ENCODE measurements around the gene LPAR5.

LPAR5 gene

DNA sequence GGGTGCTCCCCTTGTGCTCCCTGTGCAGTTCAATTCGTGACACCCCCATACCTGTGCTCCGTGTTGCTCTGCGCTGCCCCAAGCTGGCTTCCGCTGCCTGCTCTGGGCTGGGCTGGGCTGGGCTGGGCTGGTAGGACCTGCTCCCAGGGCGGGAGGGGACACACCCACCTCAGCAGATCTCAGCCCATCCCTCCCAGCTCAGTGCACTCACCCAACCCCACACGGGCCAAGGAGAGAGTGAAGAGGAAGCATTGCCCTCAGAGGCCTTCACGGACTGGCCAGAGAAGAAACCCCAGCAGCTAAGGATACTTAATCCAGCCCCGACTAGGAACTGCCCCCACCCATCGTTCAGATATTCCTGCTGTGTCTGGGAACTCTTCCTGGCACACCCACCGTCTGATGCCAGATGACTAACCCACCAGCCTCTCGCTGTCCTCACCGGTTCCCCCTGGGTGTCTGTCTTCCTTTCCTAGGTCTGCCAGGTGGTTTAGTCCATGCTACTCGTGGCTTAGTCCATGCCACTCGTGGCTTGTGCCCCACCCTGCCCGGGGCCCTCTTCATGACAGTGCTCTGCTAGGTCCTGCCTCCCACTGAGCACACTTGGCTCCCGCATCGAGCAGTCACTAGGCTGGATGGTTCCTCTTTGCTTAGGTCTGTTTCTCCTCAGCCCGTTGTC, at the start of gene LPAR5:
Gene LPAR5 (minus strand): TSS at position 104 of the 676 bp plus-strand sequence. CDS start 14,711 bp downstream, outside the sequence.
- DNase-seq (ENCODE audit: low read depth) = peak; percentile 40

DNA sequence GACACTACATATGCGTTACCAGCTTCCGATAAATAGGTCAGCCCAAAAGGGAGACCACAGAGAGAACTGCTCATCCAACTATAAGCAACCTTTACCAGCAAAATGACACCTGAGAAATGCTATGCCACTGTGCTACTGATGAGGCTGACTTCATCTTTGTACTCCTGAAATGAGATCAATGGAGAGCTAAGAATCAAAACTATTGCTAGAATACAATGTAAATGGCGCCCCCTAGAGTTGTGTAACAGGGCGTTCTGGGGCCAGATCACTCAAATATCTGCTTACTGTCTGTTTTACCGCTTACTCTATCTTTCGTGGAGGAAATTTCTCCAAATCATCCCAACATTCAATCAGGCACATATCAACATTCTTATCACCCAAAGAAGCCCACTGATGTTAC, 48.9 kb upstream of the LPAR5 start:
- peak; percentile 69 for DNase-seq (ENCODE audit: low read depth)

DNA sequence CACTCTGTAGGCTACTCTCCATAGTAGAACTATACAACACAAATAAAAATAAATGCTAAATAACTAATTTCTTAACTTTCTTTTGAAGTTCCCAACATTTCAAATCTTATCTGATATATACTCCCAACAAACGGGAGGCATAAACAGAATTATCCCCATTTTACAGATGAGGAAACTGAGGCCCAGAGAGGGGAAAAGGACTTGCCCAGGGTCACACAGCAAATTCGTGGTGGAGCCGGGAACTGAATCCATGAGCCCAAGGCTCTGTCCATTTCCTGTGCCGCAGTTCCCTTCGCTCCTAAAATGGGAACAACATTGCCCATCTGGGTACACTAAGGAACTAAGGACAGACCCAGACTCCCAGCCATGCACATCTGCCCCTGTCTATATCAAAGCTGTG, 41.2 kb upstream of the LPAR5 start:
- DNase-seq (ENCODE audit: low read depth) = no peak

DNA sequence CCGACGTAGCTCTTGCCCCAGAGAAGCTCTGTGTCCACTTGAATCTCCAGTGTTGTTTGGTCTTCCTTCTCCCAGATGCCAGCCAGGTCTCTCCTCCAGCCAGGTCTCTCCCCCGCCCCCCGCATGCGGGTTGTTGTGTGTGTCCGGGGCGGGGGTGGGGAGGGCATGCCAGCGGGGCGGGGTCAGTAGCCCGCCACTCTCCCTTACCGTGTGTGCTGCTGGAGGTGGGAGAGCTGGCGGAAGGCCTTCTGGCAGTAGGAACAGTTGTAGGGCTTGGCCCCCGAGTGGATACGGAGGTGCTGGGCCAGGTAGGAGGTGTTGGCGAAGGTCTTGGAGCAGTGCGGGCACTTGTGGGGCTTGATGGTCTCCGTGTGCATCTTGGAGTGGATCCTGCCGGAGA, 36.4 kb upstream of the LPAR5 start:
- DNase-seq (ENCODE audit: low read depth) = no peak

DNA sequence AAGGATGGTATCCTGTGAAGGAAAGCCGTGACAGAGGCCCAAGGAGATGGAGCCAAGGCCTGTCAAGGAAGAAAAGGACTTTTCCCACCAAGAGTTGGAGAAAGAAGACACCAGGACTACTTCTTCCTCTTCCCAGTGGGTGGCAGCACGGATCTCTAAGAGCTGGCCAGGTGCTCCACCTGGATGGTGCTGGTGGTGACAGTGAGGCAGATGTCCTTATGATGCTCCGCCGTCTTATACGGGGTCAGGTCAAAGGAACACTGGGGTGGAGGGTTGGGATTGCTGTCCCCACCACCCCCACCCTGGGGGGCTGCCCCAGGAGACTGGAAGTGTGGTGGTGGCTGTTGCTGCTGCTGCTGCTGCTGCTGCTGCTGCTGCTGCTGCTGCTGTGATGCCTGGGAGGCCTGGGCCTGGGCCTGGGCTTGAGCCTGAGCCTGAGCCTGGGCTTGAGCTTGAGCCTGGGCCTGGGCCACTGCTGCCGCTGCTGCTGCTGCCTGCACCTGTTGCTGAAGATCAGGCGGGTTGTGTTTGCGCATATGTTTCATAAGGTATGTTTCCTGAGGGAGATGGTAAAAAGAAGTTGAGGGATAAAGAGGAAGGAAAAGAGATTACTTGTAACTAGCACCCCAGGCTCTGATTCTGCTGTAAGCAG, 31.9 kb upstream of the LPAR5 start:
- DNase-seq (ENCODE audit: low read depth) = peak; percentile 19

DNA sequence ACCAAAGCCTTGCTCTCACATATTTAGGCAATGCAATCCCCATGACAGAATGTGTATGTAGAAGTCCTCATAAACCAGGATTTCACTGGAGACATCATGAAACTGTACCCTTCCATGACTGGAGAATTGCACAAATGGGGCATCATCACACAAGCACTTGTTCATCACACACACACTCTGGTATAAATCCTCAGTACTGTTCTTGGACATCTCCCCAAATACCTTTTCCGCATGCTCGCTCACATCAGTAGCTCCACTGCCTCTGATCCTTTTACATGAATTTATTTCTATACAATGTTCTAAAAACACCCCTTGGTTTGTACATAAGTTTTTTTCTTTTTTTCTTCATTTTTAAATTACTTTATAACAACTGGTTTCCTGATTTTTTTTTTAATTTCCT, 30.5 kb upstream of the LPAR5 start:
- no peak for DNase-seq (ENCODE audit: low read depth)

DNA sequence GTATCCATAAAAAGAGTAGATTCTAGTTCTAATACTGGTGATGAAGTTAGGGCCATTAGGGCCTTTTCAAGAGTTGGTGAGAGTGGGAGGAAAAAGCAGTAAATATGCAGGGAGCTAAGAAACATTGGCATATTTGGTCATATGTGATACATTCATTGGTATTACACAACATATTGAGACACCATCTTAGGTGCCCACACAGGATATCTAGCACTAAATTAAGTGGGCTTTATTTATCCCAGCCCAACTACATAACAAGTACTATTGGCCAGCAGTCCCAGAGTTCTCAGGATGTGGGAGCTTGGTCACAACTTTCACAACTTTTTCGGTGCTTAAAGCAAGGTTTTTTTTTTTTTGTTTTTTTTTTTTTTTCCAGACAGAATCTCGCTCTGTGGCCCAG, 29.1 kb upstream of the LPAR5 start:
- DNase-seq (ENCODE audit: low read depth) = peak; percentile 27

DNA sequence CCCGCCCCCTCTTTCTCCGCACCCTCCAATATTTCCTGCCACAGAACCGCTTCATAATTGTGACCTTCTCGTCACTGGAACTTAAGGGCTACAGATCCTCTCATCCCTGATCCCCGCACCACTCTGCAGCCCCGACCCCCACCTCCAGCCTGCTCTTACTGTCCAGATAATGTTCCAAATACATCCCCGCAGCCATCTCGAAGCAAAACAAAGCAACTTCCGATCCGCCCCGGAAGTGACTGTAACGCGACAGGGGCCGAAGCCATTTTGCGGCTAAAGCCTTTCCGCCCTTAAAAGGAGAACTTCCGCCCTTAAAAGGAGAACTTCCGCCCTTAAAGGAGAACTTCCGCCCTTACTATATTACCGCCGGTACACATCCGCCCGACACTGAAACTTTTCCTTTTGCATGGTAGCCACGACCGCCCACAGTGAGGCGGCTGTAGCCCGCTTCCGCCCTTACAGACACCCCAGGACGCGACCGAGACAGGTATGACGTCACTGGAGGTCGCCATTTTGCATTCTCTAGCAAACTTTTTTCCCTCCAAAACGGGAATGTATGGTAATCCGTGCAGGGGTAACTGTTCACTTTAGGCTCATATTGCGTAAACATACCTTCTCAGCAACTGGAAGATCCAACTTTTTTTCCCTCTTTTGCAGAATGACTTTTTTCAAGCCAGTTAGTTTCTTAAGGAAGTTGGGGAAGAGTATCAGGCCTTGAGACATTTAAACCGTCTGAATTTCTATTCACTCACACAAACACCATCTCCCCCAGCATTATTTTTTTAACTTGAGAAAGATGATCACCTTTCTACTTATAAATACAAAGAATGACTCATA, 27.4 kb upstream of the LPAR5 start, which contains the start of gene ING4:
Gene ING4 (minus strand): TSS at position 214 of the 837 bp plus-strand sequence. CDS start 18 bp downstream, at position 196.
- DNase-seq (ENCODE audit: low read depth) = peak; percentile 100

DNA sequence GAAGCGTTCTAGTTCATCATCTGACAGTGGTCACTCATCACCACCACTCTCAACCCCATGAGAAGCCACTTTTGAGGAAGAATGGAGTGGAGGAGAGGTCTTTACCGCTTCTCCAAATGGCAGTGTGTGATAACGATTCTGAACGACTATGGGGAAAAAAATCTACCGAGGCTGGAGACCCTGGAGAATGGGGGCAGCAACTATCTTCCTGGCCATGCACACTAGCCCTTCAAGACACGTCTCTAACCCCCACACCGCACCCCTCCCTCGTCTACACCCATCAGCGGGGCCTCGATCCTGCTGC, 26.8 kb upstream of the LPAR5 start:
- DNase-seq (ENCODE audit: low read depth) = no peak

DNA sequence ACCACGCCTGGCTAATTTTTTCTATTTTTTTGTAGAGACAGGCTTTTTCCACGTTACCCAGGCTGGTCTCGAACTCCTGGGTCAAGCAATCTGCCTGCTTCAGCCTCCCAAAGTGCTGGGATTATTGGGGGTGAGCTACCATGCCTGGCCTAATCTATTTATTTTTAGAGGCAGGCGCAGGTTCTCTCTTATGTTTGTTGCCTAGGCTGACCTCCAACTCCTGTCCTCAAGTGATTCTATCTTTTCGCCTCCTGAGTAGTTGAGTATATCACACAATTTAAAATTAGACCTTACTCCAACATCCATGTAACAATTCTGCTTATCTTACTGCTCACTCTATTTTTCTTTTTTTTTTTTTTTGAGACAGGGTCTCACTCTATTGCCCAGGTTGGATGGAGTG, 18.2 kb upstream of the LPAR5 start:
- no peak for DNase-seq (ENCODE audit: low read depth)

DNA sequence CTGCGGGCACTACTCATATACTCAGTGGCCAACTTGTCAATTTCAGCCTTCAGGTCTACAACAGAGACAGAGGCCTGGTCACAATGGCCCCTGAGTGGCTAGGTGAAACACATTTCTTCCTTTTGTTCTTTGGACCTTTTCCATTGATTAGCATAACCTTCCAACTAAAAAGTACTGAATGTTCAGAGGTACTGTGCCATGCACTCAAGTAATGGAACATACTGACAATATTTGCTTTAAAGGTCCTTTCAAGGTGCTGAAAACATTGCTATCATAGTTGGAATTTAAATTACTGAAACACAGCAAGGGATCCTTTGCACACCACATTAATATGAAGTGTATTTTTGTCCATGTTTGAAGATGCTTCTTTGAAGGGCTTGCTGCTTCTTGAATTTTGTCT, 17.6 kb upstream of the LPAR5 start:
- no peak for DNase-seq (ENCODE audit: low read depth)

DNA sequence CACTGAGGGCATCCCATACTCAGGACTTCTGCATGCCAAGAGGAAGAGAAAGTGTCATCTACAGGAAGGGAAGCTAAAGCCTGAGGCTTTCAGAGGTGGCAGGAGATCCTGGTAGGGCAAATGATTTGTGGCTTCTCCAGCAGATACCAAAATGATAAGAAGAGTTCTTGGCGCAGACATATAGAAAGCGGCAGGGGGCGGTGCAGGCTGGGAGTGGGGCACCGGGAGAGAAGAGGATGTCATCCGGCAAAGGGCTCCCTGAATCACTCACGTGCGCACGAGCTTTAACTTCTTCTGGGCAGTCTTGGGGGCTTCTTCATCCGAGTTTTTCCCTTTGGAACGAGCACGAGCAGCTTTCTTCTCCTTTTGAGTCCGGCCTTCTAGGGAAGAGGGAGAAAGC, 16.6 kb upstream of the LPAR5 start:
- DNase-seq (ENCODE audit: low read depth) = no peak

DNA sequence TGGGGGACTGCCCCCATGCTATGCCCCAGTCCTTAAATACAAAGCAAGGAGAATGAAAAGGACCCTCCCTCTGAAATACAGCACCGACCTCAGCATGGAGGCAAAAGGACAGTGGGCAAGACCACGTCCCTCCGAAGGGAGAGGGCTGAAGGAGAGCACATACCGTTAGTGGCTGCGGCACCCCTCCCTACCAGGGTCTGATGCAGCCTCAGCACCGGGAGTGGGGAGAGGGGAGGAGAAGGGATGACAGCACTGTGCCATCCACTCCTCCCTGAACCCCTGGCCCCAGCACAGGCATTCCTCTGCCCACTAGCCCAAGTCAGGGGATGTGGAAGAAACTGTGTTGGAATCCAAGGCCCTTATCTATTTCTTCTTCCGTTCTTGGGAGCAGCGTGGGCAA, 15.1 kb upstream of the LPAR5 start:
- no peak for DNase-seq (ENCODE audit: low read depth)

DNA sequence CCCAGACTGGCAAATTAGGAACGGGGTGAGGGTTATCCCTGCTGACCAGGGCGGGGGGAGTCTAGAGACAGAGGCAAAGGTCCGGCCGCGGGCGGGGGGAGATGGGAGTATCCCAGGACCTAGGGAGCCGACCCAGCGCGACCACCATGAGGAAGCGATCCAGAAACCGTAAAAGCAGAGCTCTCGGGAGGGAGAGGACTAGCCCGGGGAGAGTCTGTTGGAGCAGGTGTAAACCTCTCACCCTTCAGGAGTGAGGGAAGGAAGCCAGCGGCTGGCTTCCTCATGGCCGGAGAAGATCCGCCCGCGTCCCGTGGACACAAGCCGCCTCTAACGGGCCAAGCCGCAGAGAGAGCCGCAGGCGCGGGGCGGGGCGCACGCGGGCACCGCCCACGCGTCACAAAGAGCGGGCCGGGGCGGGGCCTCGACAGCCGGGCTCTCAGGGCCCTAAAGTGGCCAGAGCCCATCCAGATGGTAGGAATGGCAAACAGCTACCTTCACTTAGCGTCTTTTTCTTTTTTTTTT, 11.4 kb upstream of the LPAR5 start, which contains the start of gene ACRBP:
Gene ACRBP (minus strand): TSS at position 350 of the 522 bp plus-strand sequence. CDS start 66 bp downstream, at position 284.
- DNase-seq (ENCODE audit: low read depth) = no peak

DNA sequence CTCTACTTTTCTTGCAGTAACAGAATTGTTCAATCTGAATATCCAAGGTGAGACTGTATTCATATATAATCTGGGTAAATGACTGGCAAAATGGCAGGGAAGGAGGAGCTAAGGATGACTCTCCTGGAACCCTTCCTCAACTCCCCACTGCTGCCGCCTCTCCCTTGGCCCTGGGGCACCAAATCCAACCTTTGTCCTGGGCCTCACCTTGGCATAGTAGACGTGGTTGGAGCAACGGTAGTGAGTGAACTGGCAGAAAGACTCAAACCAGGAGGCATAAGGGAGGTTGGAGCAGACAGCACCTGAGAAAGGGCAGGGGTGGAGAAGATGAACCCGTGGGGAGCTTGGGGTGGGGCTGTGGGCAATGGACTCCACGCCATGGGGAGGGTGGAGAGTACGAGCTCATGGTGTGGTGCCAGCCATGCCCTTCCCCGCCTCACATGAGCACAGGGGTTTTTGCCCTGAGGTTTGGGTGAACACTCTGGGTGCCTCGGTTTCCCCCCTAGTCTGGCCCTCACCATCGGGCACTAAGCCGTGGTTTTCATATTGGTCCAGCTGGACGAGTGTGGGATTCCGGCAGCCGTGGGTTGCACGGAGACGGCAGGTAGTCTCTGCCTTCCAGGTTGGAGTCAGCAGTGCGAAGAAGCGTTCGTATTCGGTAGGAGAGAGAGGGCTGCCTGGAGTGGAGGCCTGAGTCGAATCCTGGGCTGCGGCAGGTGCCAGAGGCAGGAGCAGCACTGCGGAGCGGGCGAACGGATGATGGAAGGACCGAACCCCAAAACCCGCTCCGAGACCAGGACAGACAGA, 10.7 kb upstream of the LPAR5 start:
- no peak for DNase-seq (ENCODE audit: low read depth)

DNA sequence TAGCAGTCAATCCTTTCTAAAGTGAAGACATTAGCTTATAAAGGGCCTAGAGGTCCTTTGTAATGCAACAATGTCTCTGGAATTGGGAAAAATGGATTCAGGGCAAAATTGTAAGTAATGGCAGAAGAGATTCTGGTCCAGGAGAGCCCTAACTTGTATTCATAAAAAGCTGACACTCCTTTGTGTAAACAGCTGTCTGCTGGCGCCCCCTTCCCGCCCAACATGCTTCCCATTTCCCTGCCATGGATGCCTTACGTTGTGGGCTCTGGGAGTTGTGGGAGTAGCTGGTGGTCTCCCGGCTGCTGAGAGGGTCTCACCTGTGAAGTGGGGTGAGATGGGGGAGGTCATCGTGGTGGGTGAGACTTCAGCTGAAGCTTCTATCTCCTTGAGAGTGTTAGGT, 9.1 kb upstream of the LPAR5 start:
- no peak for DNase-seq (ENCODE audit: low read depth)

DNA sequence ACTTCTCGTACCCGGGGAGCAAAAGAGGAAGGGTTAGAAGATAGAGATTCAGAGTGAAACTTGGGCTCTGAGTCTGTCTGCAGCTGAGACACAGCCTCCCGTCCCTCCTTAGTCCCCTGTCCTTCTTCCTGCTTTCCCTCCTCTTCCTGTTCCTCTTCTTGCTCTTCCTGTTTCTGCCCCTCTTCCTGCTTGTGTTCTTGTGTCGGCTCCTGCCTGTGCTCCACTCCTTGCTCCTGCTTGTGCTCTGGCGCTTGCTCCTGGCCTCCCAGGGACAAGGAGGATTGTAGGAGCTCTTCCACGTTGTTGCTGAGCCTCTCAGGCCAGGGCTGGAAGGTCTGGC, 8.5 kb upstream of the LPAR5 start:
- DNase-seq (ENCODE audit: low read depth) = no peak

DNA sequence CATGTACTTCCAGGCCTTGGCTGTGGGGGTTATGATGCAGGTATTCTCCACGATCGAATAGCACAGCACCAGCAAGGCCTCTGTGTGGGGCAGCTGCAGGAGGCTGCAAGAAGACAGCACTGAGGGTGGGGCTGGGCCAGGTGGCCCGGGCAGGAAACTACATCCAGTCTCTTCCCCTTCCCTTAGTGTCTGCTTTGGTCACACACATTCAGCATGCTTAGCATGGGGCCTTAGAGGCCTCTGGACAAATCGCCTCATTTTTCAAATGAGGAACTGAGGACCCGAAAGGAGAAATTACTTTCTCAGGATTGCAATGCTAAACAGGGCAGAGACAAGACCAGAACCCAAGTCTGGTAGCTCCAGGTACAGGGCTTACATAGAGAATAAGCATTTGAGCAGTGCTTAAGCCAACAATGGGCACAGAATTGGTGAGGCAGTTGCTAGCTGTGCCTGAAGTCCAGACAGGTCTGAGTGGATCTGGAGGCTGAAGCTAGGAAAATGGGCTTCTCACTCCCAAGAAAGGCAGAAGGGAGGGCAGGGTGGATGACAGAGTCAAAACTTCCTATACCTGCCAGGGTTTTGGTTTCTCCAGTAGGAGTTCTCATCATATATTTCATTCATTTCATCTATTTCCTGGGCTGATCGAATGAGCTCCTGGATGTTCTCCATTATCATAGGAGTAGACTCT, 8.0 kb upstream of the LPAR5 start:
- no peak for DNase-seq (ENCODE audit: low read depth)

DNA sequence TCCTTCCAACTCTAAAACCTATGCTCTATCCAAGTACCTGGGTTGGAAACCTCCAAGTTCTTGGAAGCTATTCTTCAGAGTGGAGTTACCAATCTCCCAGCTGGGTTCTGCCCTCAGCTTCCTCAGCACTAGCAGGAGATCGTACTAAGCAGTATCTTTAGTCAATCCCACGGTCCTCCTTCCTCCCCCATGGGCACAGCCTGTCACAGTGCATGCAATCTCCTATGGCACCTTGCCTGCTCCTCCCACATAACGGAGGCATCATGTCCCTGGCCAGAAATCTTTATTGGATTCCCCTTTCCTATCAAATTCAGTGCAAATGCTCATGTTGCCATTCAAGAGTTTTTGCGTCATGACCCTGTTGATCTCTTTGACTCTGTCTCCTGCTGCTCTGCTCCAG, 5.4 kb upstream of the LPAR5 start:
- no peak for DNase-seq (ENCODE audit: low read depth)

DNA sequence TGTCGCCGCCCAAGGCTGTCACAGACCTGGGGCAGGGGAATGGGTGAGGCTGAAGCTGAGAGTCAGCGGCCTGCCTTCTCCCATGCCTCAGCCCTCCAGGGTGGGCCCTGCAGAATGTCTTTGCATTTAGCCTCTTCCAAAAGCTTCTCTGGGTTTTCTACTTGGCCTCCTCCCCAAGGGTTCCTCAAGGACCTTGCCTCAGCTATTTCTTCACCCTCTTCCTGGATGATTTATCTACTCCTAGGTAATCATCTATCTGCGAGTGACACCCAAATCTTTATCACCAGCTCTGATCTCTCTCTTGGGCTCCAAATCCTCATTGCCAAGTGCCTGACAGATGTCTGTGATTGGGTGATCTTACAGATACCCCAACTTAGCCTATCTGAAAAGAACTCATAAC, 4.7 kb upstream of the LPAR5 start:
- DNase-seq (ENCODE audit: low read depth) = no peak

DNA sequence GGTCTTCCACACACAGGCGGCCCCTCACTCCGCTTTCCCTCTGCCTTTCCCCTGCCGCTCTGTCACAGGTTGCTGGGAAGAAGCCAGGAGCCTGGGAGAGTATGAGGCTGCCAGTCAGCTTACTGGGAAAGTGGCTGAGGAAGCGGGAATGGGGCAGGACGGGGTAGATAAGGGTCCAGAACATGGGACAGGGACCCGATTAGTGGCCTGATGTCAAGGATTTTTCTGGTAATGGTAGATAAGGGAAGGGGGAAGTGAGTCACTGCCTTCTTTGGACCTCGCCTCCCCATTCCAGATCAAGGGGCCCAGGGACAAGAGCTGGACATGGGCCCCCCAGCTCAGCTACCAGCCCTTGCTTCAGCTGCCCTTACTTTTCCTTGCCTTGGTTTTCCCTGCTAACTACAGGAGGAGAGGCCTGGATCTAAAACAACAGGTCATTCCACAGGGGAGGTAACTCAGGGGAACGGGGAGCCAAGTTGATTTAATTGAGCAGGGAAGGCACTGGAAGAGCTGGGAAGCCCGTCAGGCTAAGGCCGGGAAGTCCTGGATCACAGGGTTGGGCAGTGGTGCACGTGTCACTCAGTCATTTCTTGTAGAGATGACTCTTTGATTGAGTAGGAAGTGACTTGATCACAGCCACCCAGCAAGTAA, 3.5 kb upstream of the LPAR5 start:
- no peak for DNase-seq (ENCODE audit: low read depth)
